ENCODE results near the gene SLC66A2. TPM values are rescaled to one million over a fixed set of nuclear protein-coding genes. Genes with fewer than 3 reads are reported as not detected.

Gene SLC66A2
- total RNA-seq, 1 donor from 2014 or later = 5.8 TPM

DNA sequence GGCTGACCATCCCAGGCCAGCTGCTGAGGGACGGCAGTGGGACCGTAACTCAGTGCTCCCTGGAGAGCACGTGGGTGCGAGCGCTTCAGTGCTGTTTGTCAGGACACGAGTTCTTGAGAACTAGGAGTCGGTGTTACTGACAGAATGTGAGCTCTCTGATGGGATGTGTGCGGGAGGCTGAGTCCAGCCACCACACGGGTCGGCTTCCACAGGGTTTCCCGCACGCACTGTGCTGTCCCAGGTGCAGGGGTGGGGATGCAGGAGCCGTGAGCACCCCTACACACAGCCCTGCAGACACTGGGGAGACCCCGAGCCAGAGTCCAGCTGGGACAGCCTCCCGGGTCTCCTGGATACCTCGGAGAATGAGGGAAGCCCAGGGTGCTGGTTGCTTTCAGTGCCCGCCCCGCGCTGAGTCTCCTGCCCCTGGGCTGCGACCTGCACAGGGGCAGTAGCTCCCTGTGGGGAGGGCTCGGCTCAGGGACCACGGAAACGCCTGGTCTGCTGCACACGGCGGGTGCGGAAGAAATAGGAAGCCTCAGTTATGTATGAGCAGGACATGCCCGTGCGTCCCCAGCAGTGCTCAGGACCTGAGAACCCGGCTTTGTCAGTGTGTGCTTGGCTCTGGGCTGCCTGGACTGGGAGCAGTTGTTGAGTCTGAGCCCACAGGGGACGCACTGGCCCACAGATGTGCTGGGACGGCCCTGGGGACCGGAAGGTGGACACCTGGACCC lies 82.5 kb downstream of the SLC66A2 start:
- Histone ChIP-seq H3K4me3 (no peak overlapping the region), H3F3A (ENCODE audit: low read depth) (peaks cover 3% of the 10 kb centered on the region), H3K79me2 (ENCODE audit: low read depth) (no peaks in the 10 kb centered on the region), H2AFZ (replicated peaks) (no peak overlapping the region), H3K27ac (no peak overlapping the region), H4K20me1 (ENCODE audit: low read depth) (no peaks in the 10 kb centered on the region), H3K4me1 (peaks cover 8% of the 10 kb centered on the region), H3K9me3 (ENCODE audit: low read depth) (no peaks in the 10 kb centered on the region), H3K9ac (no peak overlapping the region), H3K4me2 (no peak overlapping the region), H3K36me3 (no peaks in the 10 kb centered on the region), H3K27me3 (no peaks in the 10 kb centered on the region)
- Mint-ChIP-seq H3K9me3 (no peaks in the 10 kb centered on the region), H3K36me3 (no peaks in the 10 kb centered on the region), H3K27me3 (ENCODE audit: insufficient read depth, low read depth) (peaks cover 1% of the 10 kb centered on the region), H3K27ac (no peak overlapping the region), H3K4me3 (no peak overlapping the region), H3K4me1 (peaks cover 6% of the 10 kb centered on the region)
- DNase-seq (ENCODE audit: low spot score) = no peak
- TF ChIP-seq, protein P1, sequence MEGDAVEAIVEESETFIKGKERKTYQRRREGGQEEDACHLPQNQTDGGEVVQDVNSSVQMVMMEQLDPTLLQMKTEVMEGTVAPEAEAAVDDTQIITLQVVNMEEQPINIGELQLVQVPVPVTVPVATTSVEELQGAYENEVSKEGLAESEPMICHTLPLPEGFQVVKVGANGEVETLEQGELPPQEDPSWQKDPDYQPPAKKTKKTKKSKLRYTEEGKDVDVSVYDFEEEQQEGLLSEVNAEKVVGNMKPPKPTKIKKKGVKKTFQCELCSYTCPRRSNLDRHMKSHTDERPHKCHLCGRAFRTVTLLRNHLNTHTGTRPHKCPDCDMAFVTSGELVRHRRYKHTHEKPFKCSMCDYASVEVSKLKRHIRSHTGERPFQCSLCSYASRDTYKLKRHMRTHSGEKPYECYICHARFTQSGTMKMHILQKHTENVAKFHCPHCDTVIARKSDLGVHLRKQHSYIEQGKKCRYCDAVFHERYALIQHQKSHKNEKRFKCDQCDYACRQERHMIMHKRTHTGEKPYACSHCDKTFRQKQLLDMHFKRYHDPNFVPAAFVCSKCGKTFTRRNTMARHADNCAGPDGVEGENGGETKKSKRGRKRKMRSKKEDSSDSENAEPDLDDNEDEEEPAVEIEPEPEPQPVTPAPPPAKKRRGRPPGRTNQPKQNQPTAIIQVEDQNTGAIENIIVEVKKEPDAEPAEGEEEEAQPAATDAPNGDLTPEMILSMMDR (IDR thresholded peaks at IDR 0.05) = no peak
- TF ChIP-seq EZH2phosphoT487 (IDR thresholded peaks at IDR 0.05) (no peak), EZH2 (IDR thresholded peaks at IDR 0.05) (no peak)

- Histone ChIP-seq H3K9ac (no peak overlapping the region), H3F3A (ENCODE audit: low read depth) (peaks cover 3% of the 10 kb centered on the region), H3K4me3 (no peak overlapping the region), H3K4me2 (no peak overlapping the region), H3K36me3 (no peaks in the 10 kb centered on the region), H2AFZ (replicated peaks) (no peak overlapping the region), H3K79me2 (ENCODE audit: low read depth) (no peaks in the 10 kb centered on the region), H4K20me1 (ENCODE audit: low read depth) (no peaks in the 10 kb centered on the region), H3K9me3 (ENCODE audit: low read depth) (no peaks in the 10 kb centered on the region), H3K4me1 (peaks cover 7% of the 10 kb centered on the region), H3K27ac (no peak overlapping the region), H3K27me3 (no peaks in the 10 kb centered on the region)
- DNase-seq (ENCODE audit: low spot score) = no peak
- Mint-ChIP-seq H3K27me3 (ENCODE audit: insufficient read depth, low read depth) (no peaks in the 10 kb centered on the region), H3K4me3 (no peak overlapping the region), H3K27ac (no peak overlapping the region), H3K9me3 (no peaks in the 10 kb centered on the region), H3K4me1 (peaks cover 2% of the 10 kb centered on the region), H3K36me3 (no peaks in the 10 kb centered on the region)
- TF ChIP-seq EZH2phosphoT487 (IDR thresholded peaks at IDR 0.05) = no peak
- no peak for TF ChIP-seq EZH2 (IDR thresholded peaks at IDR 0.05)
- TF ChIP-seq, protein P1 (IDR thresholded peaks at IDR 0.05) = no peak
Measured at GRCh38 chr18:79868168-79868784, 83.2 kb downstream of the SLC66A2 start.

- Mint-ChIP-seq H3K36me3 (no peaks in the 10 kb centered on the region), H3K4me1 (peaks cover 2% of the 10 kb centered on the region), H3K27ac (no peak overlapping the region), H3K4me3 (no peak overlapping the region), H3K27me3 (ENCODE audit: insufficient read depth, low read depth) (no peaks in the 10 kb centered on the region), H3K9me3 (no peaks in the 10 kb centered on the region)
- no peak for DNase-seq (ENCODE audit: low spot score)
- H3K4me2 ChIP-seq = no peak overlapping the region
- H3K27me3 ChIP-seq = no peaks in the 10 kb centered on the region
- no peaks in the 10 kb centered on the region for H4K20me1 ChIP-seq (ENCODE audit: low read depth)
- peaks cover 2% of the 10 kb centered on the region for H3F3A ChIP-seq (ENCODE audit: low read depth)
- no peaks in the 10 kb centered on the region for H3K79me2 ChIP-seq (ENCODE audit: low read depth)
- no peak overlapping the region for H2AFZ ChIP-seq (replicated peaks)
- no peak overlapping the region for H3K9ac ChIP-seq
- no peak overlapping the region for H3K4me3 ChIP-seq
- no peaks in the 10 kb centered on the region for H3K9me3 ChIP-seq (ENCODE audit: low read depth)
- TF ChIP-seq EZH2phosphoT487 (IDR thresholded peaks at IDR 0.05) (no peak), EZH2 (IDR thresholded peaks at IDR 0.05) (no peak)
- TF ChIP-seq, protein P1 (IDR thresholded peaks at IDR 0.05) = no peak
- H3K27ac ChIP-seq = no peak overlapping the region
- peaks cover 1% of the 10 kb centered on the region for H3K4me1 ChIP-seq
- H3K36me3 ChIP-seq = no peaks in the 10 kb centered on the region
Measured at GRCh38 chr18:79867666-79868065, 83.8 kb downstream of the SLC66A2 start.
